Stimulated activated CD8-positive, alpha-beta memory T cell treated with anti-CD3 and anti-CD28 coated beads, Interleukin-7, amount 100 ng/mL, for 4 hours (primary cell): Measurements from ENCODE around the gene BOC.
A peak's percentile ranks its signal among the peaks of the same experiment; 100 is the strongest.

Experiments used
- DNase-seq, 2 donors: peaks; one replicate each; pipeline ENCODE4 v3.0.0-alpha.2; 2020; ENCODE audit warnings: low read depth in 2 of 2

BOC gene

GRCh38 chr3:113286524-113286923, 75.2 kb downstream of the BOC start:
- DNase-seq = no peak

GRCh38 chr3:113287111-113287802, 75.9 kb downstream of the BOC start:
- no peak for DNase-seq

GRCh38 chr3:113287803-113288648, 76.7 kb downstream of the BOC start:
- DNase-seq = peak in 1 of 2 donors; percentile 17

GRCh38 chr3:113288881-113289280, 77.5 kb downstream of the BOC start:
- no peak for DNase-seq

GRCh38 chr3:113291572-113291971, 80.2 kb downstream of the BOC start:
- DNase-seq = no peak

GRCh38 chr3:113292933-113293332, 81.6 kb downstream of the BOC start:
- no peak for DNase-seq

GRCh38 chr3:113293348-113293747, 82.0 kb downstream of the BOC start:
- DNase-seq = no peak

GRCh38 chr3:113295463-113295862, 84.1 kb downstream of the BOC start:
- no peak for DNase-seq

- DNase-seq = no peak
These were observed 85.9 kb downstream of the BOC start for GRCh38 chr3:113297287-113297686.

- DNase-seq = no peak
These were observed 86.5 kb downstream of the BOC start for GRCh38 chr3:113297841-113298240.

- no peak for DNase-seq
These were observed 89.2 kb downstream of the BOC start for GRCh38 chr3:113300596-113300995.

GRCh38 chr3:113304102-113304501, 92.7 kb downstream of the BOC start:
- no peak for DNase-seq

GRCh38 chr3:113304856-113305540, 93.6 kb downstream of the BOC start:
- DNase-seq = no peak

- no peak for DNase-seq
These were observed 99.6 kb downstream of the BOC start for GRCh38 chr3:113310960-113311359.

GRCh38 chr3:113312416-113312815, 101.1 kb downstream of the BOC start:
- DNase-seq = no peak

- DNase-seq = no peak
These were observed 103.6 kb downstream of the BOC start for GRCh38 chr3:113314923-113315322.

- no peak for DNase-seq
These were observed 118.4 kb downstream of the BOC start for GRCh38 chr3:113329757-113330156.

- no peak for DNase-seq
These were observed 119.4 kb downstream of the BOC start for GRCh38 chr3:113330742-113331141.

- DNase-seq = no peak
These were observed 119.8 kb downstream of the BOC start for GRCh38 chr3:113331187-113331586.
